ENCODE data around the gene IL17REL. TPM values are rescaled to one million over a fixed set of nuclear protein-coding genes. Genes with fewer than 3 reads are reported as not detected.

IL17REL gene
- total RNA-seq, 1 experiment from 2014 or later, result 0.24 TPM

DNA sequence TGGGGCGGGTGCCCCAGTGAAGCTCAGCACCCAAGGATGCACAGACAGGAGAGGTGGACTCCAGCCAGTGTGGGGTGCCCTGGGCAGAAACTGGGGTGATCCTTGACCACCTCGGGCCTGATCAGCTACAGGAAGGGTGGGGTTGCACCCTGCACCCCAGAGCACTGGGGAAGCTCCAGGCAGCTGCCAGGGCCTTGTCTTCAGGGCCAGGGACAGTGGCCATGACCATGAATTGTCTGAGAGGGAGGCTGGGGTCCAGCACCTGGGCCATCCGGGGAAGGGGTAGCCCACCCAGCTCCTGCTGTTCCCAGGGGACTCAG, 17.6 kb downstream of the IL17REL start:
- no peak for DNase-seq (ENCODE audit: low spot score)
- no peak for ATAC-seq
- CTCF ChIA-PET, result interaction anchor here (0.8 to 5.5 kb wide), 6 partner anchors 12 to 64 kb away, joined by 3 to 50 read pairs (median 12); no protein-coding TSS in a partner anchor
- Mint-ChIP-seq H3K4me3 (no peak overlapping the region), H3K27me3 (ENCODE audit: low read depth) (peaks cover 23% of the 10 kb centered on the region), H3K27ac (no peak overlapping the region), H3K4me1 (peaks cover 9% of the 10 kb centered on the region), H3K9me3 (peaks cover 15% of the 10 kb centered on the region), H3K36me3 (peaks cover 9% of the 10 kb centered on the region)
- POLR2A ChIA-PET, result no interaction called here
- TF ChIP-seq SOX15 (CRISPR knock-in tag; IDR thresholded peaks at IDR 0.05) (no peak), ZNF219 (CRISPR knock-in tag; IDR thresholded peaks at IDR 0.05; ENCODE audit: borderline replicate concordance) (no peak)

DNA sequence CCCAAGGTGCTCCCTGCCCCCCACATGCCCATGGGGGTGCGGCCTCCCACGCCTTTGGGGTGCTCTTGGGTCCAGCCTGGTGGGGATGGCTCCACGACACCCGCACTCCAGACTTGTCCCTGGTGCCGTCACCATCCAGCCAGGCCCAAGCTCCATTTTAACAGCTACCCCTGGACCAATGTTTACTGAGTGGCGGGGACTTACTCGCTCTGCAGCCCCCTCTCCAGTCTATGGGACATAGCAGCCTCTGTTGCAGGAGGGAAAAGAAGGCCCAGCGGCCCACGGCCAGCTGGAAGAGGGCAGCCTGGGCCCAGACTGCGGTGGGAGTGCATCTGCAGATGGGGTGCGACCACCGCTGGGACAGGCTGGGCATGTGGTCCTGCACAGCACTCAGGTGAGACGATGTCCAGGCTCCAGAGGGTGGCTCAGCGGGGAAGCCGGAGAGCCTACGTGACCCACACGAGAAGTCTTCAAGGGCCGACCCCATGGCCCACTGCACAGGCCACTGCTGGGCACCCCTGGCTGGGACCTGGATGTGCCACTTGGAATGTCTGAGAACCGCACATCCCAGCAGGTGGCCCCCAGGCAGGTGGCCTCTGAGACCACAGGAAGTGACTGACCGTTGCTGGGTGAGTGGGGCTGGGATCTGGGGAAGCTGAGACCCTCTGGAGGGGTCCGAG, 18.1 kb downstream of the IL17REL start:
- no peak for ATAC-seq
- DNase-seq (ENCODE audit: low spot score), result no peak
- Mint-ChIP-seq H3K4me3 (no peak overlapping the region), H3K9me3 (peaks cover 18% of the 10 kb centered on the region), H3K27ac (no peak overlapping the region), H3K27me3 (ENCODE audit: low read depth) (peaks cover 23% of the 10 kb centered on the region), H3K36me3 (peaks cover 11% of the 10 kb centered on the region), H3K4me1 (peaks cover 9% of the 10 kb centered on the region)
- POLR2A ChIA-PET, result no interaction called here
- TF ChIP-seq JUN (CRISPR knock-in tag; IDR thresholded peaks at IDR 0.05) (no peak), ZBTB21 (CRISPR knock-in tag; IDR thresholded peaks at IDR 0.05; ENCODE audit: borderline replicate concordance) (no peak), NFE2L1 (CRISPR knock-in tag; IDR thresholded peaks at IDR 0.05) (no peak), E2F1 (CRISPR knock-in tag; IDR thresholded peaks at IDR 0.05) (no peak)
- TF ChIP-seq, protein P1, sequence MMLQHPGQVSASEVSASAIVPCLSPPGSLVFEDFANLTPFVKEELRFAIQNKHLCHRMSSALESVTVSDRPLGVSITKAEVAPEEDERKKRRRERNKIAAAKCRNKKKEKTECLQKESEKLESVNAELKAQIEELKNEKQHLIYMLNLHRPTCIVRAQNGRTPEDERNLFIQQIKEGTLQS (CRISPR knock-in tag; conservative IDR thresholded peaks at IDR 0.05), result no peak
- CTCF ChIA-PET, result interaction anchor here (0.6 to 5.5 kb wide), 11 partner anchors 12 to 74 kb away, joined by 3 to 50 read pairs (median 7); partner anchors contain the start of gene IL17REL

DNA sequence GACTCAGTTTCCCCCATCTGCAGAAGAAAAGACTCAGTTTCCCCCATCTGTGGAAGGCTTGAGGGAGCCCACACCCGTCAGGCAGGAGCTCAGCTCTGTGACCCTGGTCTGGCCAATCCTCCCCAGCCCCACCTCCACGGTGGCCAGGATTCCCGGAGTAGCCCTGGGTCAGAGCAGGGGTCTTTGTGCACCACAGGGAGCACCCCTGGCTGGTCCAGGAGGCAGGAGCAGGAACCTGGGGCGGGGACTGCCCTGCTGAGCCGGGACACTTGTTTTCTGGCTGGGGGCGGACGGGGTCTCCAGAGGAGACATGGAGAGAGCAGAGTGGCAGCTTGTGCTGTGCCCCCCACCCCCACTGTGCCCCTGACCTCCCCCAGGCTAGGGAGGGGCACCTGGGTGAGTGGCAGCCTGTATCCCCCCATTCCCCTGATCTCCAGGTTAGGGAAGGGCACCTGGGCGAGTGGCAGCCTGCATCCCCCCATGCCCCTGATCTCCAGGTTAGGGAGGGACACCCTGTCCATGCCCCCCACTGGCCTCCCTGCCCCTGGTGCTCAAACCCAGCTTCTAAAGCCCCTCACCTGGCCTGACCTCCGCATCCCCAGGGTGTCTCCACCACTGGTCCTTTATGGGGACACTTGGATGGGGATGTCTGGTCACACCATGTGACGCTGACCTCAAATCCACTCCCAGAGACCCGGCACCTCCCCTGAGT, 18.8 kb downstream of the IL17REL start:
- ChIA-PET POLR2A (no interaction called here), CTCF (interaction anchor here (0.6 to 5.5 kb wide), 18 partner anchors 11 to 91 kb away, joined by 3 to 50 read pairs (median 4); partner anchors contain the start of genes IL17REL and MLC1)
- H3K27ac Mint-ChIP-seq, result no peak overlapping the region
- H3K4me1 Mint-ChIP-seq, result peaks cover 5% of the 10 kb centered on the region
- H3K36me3 Mint-ChIP-seq, result peaks cover 14% of the 10 kb centered on the region
- ATAC-seq, result peak; percentile 11; the same call in 1 of the 2 replicates
- no peak for DNase-seq (ENCODE audit: low spot score)
- peaks cover 22% of the 10 kb centered on the region for H3K9me3 Mint-ChIP-seq
- H3K4me3 Mint-ChIP-seq, result no peak overlapping the region
- peaks cover 26% of the 10 kb centered on the region for H3K27me3 Mint-ChIP-seq (ENCODE audit: low read depth)
- TF ChIP-seq, protein P2, sequence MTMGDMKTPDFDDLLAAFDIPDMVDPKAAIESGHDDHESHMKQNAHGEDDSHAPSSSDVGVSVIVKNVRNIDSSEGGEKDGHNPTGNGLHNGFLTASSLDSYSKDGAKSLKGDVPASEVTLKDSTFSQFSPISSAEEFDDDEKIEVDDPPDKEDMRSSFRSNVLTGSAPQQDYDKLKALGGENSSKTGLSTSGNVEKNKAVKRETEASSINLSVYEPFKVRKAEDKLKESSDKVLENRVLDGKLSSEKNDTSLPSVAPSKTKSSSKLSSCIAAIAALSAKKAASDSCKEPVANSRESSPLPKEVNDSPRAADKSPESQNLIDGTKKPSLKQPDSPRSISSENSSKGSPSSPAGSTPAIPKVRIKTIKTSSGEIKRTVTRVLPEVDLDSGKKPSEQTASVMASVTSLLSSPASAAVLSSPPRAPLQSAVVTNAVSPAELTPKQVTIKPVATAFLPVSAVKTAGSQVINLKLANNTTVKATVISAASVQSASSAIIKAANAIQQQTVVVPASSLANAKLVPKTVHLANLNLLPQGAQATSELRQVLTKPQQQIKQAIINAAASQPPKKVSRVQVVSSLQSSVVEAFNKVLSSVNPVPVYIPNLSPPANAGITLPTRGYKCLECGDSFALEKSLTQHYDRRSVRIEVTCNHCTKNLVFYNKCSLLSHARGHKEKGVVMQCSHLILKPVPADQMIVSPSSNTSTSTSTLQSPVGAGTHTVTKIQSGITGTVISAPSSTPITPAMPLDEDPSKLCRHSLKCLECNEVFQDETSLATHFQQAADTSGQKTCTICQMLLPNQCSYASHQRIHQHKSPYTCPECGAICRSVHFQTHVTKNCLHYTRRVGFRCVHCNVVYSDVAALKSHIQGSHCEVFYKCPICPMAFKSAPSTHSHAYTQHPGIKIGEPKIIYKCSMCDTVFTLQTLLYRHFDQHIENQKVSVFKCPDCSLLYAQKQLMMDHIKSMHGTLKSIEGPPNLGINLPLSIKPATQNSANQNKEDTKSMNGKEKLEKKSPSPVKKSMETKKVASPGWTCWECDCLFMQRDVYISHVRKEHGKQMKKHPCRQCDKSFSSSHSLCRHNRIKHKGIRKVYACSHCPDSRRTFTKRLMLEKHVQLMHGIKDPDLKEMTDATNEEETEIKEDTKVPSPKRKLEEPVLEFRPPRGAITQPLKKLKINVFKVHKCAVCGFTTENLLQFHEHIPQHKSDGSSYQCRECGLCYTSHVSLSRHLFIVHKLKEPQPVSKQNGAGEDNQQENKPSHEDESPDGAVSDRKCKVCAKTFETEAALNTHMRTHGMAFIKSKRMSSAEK (CRISPR knock-in tag; IDR thresholded peaks at IDR 0.05; ENCODE audit: borderline replicate concordance), result no peak
- TF ChIP-seq E2F4 (CRISPR knock-in tag; IDR thresholded peaks at IDR 0.05; ENCODE audit: borderline replicate concordance, low read depth), result no peak
- TF ChIP-seq ZMAT4 (CRISPR knock-in tag; IDR thresholded peaks at IDR 0.05), result no peak
- no peak for TF ChIP-seq NFYB (CRISPR knock-in tag; conservative IDR thresholded peaks at IDR 0.05; ENCODE audit: low read depth)
- TF ChIP-seq ZNF121 (CRISPR knock-in tag; IDR thresholded peaks at IDR 0.05), result no peak
- TF ChIP-seq GTF2I (CRISPR knock-in tag; conservative IDR thresholded peaks at IDR 0.05), result no peak
- no peak for TF ChIP-seq FOXJ3 (CRISPR knock-in tag; IDR thresholded peaks at IDR 0.05; ENCODE audit: borderline replicate concordance)
- TF ChIP-seq ATF6 (CRISPR knock-in tag; IDR thresholded peaks at IDR 0.05), result no peak
- TF ChIP-seq NFATC4 (CRISPR knock-in tag; IDR thresholded peaks at IDR 0.05), result no peak
- no peak for TF ChIP-seq FOXK1 (CRISPR knock-in tag; IDR thresholded peaks at IDR 0.05)
- TF ChIP-seq, protein P3, sequence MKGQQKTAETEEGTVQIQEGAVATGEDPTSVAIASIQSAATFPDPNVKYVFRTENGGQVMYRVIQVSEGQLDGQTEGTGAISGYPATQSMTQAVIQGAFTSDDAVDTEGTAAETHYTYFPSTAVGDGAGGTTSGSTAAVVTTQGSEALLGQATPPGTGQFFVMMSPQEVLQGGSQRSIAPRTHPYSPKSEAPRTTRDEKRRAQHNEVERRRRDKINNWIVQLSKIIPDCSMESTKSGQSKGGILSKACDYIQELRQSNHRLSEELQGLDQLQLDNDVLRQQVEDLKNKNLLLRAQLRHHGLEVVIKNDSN (CRISPR knock-in tag; IDR thresholded peaks at IDR 0.05), result no peak
- TF ChIP-seq, protein P4, sequence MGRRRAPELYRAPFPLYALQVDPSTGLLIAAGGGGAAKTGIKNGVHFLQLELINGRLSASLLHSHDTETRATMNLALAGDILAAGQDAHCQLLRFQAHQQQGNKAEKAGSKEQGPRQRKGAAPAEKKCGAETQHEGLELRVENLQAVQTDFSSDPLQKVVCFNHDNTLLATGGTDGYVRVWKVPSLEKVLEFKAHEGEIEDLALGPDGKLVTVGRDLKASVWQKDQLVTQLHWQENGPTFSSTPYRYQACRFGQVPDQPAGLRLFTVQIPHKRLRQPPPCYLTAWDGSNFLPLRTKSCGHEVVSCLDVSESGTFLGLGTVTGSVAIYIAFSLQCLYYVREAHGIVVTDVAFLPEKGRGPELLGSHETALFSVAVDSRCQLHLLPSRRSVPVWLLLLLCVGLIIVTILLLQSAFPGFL (CRISPR knock-in tag; IDR thresholded peaks at IDR 0.05; ENCODE audit: borderline replicate concordance), result no peak

All from WTC11 (cell line).